ENCODE data around the gene RGS7. TPM values are rescaled to one million over a fixed set of nuclear protein-coding genes. Genes with fewer than 3 reads are reported as not detected.
A peak's percentile ranks its signal among the peaks of the same experiment; 100 is the strongest.

RGS7 gene
- 0.39 TPM for polyA plus RNA-seq (2013, experiment 1 of 2; ENCODE audit: insufficient read length)
- polyA plus RNA-seq (2013, experiment 2 of 2; ENCODE audit: insufficient read length), result 0.53 TPM

- peak; percentile 66 for DNase-seq
Observed at GRCh38 chr1:241356519-241357365, at the start of gene RGS7. RGS7 (minus strand) TSS chr1:241357205.

DNA sequence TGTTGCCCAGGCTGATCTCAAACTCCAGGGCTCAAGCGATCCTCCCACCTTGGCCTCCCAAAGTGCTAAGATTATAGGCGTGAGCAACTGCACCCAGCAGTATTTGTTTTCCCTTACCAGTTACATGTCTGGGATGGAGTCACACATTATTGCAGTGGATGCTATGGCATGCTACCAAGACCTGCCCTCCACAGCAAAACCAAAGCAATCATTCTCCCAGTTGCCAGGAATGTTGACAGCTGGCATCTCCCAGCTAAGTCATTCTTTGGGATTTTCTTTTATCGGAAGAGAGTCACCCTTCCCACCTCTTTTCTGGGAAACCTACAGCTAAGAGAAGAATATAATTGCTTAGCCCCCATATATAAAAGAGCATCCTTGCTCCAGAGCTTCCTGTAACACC is 49.4 kb upstream of the RGS7 start:
- peak; percentile 19 for DNase-seq

DNA sequence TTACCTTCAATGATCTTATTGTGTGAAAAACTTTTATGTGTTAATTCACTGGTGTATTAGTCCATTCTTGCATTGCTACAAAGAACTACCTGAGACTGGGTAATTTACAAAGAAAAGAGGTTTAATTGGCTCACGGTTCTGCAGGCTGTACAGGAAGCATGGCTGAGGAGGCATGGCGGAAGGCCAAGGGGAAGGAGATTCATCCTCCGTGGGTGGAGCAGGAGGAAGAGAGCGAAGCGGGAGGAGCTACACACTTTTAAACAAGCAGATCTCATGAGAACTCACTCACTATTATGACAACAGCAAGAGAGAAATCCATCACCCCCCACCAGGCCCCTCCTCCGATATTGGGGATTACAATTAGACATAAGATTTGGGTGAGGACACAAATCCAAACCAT is 44.2 kb upstream of the RGS7 start:
- no peak for DNase-seq

DNA sequence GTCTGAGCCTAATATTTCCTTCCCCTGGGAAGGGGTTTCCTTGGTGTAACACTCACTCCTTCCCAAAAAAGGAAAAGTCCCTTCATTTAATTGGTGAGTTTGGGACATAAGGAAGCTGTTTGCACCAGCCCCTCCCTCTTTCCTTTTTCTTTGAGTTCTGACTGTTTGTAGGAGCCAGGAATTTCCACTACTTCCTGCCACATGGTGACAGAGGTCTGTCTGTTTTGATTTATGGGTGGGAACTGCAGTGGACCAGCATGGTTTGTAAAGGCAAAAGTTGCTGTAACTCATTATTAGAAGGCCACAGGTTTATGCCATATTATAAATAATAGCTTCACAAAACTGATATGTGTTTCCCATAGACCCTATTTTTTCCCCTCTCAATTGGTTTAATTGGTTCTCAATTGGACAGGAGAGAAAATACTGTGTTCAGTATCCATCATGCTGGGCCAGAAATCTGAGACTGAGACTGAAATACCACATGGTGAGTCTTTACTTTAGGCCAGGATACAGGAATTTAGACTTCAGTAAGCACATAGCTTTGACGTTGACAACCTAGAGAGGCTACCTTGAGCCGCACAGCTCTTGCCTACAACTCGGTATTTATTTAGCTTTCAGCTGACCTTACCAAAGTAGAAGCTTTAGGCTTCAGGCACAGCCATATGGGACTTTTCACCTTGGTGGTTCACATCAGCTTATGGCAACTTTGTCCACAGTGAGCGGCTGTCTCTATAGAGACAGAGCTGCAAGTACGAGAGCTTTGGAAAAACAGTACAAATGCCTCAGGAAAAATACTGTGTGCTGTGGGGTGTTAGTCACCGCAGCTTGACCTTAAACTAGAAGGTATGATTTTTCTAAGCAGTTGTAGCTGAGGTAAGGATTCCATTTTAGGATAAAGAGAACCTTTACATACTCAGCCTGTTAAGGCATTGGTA is 40.0 kb upstream of the RGS7 start:
- DNase-seq, result no peak

DNA sequence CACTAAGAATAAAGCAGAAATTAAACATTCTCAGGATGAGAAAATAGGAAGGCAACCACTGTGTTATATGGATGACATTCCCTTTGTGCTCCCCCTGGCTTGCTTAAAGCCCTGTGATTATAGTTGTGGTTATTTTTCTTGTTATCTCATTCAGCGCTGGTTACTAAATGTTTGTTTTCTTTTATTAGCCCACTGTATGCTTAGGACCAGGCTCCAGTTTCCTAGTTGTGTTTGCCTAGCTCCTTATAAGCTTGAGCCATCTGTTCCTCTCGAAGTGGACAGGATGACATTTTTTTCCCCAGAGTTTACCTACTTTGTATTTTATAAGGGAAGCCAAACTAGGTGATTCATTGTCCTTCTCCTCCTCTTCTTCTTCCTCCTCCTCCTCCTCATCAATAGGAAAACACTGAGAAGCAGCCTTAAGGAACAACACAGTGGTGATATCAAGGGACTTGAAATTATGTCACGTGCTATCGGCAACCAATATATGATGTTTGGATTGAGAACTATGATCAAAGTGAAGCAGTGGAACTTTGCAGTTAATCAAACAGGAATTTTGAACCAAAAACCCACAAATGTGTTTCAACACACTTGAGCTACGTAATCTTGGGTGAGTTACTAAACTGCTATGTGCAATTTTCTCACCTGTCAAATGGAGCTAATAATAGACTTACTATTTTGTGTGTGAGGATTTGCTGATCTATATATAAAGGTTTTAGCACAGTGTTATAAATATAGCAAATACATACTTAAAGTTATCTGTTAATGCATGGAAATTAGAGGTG is 35.1 kb upstream of the RGS7 start:
- no peak for DNase-seq

- DNase-seq, result no peak
Observed at GRCh38 chr1:241390526-241390925, 33.5 kb upstream of the RGS7 start.

DNA sequence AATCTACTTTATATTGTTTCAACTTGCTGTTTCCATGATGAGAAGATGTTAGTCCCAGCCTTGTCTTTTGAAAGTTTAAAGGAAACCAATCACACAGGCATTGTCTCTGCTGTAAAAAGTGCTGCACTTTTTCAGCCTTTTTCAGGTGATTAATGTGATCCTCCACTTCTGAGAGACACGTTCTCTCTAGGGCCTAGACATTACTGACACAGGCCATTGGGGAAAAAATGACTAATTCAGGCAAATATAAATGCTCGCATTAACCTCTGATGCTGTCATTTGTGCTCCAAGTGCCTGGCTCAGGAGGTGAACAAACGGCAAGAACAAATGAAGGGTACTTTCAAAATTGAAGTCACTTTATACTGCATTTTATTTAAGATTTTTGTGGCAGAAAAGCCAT is 32.4 kb upstream of the RGS7 start:
- no peak for DNase-seq

GRCh38 chr1:241387216-241387615 is 30.2 kb upstream of the RGS7 start:
- no peak for DNase-seq

- DNase-seq, result no peak
Observed at GRCh38 chr1:241376701-241377100, 19.7 kb upstream of the RGS7 start.

DNA sequence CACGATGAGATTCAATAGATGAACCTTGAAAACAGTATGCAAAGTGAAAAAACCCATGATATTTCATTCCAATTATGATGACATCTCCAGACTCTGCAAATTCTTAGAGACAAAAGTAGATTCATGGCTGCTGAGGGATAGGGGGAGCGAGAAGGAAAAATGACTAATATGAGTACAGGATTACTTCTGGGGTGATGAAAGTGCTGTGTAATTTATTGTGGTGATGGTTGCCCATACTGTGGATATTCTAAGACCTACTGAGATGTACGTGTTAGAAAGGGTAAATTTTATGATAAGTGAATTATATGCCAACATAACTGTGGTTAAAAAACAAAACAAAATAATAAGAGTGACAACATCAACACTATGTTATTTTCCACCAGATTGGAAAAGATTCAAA is 18.9 kb upstream of the RGS7 start:
- peak; percentile 8 for DNase-seq

DNA sequence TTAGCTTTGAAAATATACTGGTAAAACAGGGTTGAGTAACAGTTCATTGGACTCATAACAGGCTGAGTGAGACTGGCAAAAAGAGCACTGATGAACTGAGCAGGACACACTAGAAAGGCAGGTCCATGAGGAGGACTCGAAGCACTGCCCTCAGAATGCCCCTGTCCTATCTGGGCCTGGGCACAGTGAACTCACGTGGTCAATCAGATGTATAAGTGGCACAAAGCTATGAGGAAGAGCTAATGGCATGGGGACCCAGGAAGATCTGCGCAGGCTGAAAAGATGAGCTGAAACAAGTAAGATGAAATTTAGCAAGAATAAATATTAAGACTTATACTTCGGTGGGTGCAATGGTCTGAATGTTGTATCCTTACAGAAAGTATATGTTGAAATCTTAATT is 9.2 kb upstream of the RGS7 start:
- DNase-seq, result no peak

DNA sequence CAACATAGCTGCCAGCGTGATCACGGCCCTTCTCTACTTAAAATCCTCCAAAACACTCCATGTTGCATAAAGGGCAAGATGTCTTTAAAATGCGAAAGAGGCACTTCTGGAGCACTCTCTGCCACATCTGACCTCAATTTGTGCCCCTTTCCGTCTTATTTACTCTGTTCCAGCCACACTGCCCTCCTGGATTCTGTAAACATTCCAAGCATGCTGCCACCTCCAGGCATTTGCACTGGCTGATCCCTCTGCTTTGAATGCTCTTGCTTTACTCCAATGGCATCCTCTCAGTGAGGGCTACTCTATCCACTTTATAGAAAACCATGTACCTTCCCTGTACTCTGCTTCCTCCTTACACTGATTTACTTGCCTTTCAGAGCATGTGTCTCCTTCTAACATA is 5.3 kb upstream of the RGS7 start:
- no peak for DNase-seq

GRCh38 chr1:241357366-241358340 is 648 bp upstream of the RGS7 start:
- DNase-seq, result peak; percentile 13

GRCh38 chr1:241356187-241356518 is 852 bp downstream of the RGS7 start:
- no peak for DNase-seq

DNA sequence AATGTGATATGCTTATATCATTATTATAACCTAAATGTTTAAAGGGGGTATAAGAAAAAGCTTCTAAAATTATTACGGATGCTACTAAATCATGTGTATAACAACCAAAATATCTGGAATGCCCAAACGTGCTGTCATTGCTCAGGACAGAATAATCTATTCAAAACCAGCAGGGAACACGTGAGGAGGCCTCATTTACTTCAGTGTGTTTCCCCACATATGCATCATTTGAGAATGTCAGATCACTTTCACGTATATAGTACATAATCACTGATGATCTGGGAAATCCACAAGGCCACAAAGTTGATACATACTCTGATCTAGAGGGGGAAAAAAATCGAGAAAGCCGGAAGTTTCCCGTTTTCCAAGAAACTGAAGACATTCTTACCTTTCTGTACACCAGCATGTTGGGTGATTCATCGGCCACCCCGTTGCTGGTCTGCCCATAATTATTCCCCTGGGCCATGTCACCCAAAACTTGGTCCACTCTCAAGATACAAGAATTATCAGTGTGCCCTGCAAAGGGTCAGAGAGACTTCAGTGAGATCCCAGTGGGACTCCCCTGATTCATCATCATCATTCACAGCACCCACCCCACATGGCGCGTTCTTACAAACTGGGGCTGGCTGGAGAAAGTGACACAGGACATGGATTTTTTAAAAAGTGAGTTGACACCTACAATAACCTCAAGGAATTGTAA is 1.5 kb downstream of the RGS7 start:
- DNase-seq, result no peak

DNA sequence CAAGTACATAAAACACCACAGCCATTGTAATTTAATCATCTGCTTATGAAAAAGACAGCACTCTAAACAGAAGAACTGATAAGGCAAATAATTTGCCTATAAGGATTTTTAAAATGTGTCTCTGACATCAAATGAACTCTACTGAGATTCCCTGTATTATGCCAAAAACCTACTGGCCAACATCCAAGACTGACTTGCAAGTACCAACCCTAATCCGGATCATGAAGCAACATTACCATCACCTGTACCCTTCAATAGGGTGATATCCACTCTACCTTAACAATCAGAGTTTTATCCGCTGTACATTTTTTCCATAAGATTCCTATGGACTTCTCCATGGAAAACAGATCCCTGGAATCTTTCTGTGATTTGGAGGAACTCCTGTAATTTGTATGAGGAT is 4.6 kb downstream of the RGS7 start:
- no peak for DNase-seq

GRCh38 chr1:241351841-241352240 is 5.2 kb downstream of the RGS7 start:
- DNase-seq, result no peak

DNA sequence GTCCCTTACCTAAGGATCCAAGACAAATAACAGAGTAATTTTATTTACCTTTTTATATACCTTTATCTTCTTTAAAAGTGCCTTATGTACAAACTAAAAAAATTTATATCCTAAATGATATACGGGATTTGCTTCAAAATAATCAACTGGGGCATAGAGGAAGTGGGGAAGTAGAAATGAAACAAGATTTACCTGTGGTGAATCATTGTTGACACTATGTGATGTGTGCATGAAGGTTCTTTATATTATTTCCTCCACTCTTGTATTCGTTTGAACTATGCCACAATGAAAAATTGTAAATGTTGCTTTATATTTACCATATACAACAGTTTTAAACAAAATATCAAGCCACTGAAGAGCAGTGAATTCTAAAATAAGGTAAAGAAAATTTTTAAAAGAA is 13.0 kb downstream of the RGS7 start:
- DNase-seq, result no peak

- peak; percentile 1 for DNase-seq
Observed at GRCh38 chr1:241336335-241336734, 20.7 kb downstream of the RGS7 start.

- no peak for DNase-seq
Observed at GRCh38 chr1:241332987-241333386, 24.0 kb downstream of the RGS7 start.

GRCh38 chr1:241332037-241332409 is 25.0 kb downstream of the RGS7 start:
- no peak for DNase-seq
